Activated CD8-positive, alpha-beta memory T cell treated with anti-CD3 and anti-CD28 coated beads for 1 hour (primary cell): Measurements from ENCODE around the gene GCG.

ENCODE experiments used
- DNase-seq, 2 donors: peaks; one replicate each; pipeline ENCODE4 v3.0.0-alpha.2; 2020; ENCODE audit warnings: low read depth in 1 of 2; ENCODE audit errors: extremely low read depth in 1 of 2

The GCG gene

GRCh38 chr2:162153608-162154224 is 1.7 kb upstream of the GCG start:
- peak; percentile 9 to 24 for DNase-seq

DNA sequence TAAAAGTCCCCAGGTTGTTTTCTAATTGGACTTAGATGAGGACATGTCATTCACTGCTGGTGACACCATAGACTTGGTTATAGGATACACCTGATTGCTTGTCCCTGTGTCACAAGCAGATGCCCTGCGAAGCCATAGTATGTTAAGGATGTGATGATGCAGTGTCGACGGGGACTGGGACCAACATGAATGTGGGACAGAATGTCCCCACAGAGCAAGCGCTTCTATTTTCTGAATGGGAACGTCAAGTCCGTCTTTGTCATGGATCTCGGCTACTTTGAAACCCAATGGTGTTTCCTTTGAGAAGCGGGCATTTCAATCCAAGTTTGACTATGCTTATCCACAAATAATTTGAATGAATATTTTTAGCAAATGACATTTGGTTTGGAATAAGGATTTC is 2.1 kb downstream of the GCG start:
- DNase-seq, result no peak

DNA sequence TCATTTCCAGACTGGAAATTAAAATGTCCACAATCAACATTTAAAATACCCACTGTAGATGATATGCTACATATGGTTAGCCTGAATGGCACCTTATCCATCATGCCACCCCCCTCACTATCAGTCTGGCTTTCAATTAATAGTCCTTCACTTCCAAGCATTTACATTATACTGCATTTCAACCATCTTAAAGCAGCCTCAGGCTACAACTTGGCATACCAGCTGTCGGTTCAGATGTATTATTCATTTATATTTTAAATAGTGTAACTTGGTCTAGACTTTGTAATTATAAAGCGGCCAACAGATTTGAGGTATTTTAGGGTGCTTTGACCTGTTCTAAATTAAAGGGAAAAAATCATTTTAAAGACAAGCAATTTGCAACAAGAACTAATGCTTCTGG is 2.6 kb downstream of the GCG start:
- DNase-seq, result no peak

DNA sequence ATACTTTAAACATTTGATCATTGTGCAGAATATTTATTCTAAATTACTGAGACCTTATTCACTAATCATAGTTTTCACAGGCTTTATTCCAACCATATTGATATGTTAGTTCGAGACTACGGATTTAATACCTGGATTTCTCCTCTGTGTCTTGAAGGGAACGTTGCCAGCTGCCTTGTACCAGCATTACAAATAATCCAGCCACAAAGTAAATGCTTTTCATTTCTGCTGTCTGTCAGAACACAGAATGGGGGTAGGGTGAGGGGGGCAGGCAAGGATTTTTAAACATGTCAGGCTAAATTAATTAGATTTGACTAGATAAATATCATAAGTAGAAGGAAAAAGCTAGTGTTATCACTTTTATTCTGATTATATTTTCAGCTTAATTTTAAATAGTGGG is 3.1 kb downstream of the GCG start:
- no peak for DNase-seq

GRCh38 chr2:162143969-162144368 is 8.1 kb downstream of the GCG start:
- DNase-seq, result no peak

DNA sequence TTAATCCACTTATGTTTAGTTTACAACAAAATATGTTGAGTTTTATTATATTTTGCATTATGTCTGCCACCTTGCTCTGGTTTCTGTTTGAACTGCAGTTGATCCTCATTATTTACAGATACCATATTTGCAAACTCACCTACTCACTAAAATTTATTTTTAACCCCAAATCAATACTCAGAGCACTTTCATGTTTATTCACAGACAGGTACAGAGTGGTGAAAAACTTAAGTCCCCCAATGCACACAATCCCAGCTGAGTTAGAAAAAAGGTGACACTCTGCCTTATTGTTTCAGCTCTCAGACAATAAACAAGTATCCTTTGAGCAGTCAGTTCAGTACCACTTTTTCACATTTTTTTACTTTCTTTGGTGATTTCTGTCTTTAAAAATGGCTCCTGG is 13.7 kb downstream of the GCG start:
- DNase-seq, result no peak

- no peak for DNase-seq
Observed at GRCh38 chr2:162127422-162127821, 24.6 kb downstream of the GCG start.

GRCh38 chr2:162126527-162126926 is 25.5 kb downstream of the GCG start:
- no peak for DNase-seq

DNA sequence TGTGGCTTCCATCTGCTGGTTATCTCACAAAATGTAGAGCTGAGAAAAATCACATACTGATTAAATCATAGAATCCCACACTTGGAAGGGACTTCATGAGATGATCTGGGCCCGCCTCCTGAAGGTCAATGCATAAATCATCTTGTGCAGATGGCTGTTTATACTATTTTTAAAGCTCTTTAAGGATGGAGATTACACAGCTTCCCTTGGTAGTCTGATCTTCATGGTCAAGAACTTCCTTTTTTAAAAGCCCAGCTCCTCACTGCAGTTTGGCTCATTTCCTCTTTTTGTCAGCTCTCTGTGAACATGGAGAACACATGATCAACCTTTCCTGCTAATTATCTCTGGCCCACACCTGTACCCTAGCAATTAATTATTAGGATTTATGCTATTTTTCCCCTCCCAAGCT is 25.9 kb downstream of the GCG start:
- no peak for DNase-seq

- DNase-seq, result no peak
Observed at GRCh38 chr2:162125138-162125537, 26.9 kb downstream of the GCG start.

GRCh38 chr2:162123806-162124758 is 28.0 kb downstream of the GCG start:
- DNase-seq, result no peak

- DNase-seq, result no peak
Observed at GRCh38 chr2:162118166-162119031, 33.6 kb downstream of the GCG start.

DNA sequence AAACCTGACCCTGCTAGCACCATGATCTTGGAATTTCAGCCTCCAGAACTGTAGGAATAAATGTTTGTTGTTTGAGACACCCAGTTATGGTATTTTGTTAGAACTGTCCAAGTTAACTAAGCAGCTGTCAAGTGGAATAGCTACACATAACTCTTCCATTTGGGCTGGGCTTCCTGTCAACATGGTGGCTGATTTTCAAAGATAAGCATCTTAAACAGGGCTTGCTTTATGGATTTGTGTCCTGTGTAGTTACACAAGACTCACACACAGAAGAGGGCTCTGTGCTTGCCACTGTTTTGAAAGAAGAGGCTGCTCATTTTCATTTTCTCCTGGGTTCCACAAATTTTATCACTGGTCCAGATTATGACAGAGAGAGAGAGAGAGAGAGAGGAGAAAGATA is 35.7 kb downstream of the GCG start:
- no peak for DNase-seq

- DNase-seq, result no peak
Observed at GRCh38 chr2:162115076-162115475, 37.0 kb downstream of the GCG start.

DNA sequence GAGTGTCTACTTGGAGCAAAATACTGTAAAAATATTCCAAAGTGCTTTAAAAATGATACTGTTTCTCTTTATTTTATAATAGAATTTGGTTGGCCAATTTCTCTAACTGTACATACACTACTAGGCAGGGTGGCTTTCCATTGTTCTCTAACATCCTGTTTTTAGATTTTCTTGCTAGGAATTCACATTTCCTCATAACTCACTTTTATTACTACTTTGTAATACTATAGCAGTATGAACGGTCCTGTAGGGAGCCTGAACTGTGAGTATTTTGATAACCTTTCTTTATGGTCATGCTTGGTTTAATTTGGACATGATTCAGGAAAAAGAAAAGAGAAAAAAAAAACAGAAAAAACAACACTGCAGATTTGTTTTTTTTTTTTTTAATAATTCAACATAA is 37.8 kb downstream of the GCG start:
- no peak for DNase-seq

DNA sequence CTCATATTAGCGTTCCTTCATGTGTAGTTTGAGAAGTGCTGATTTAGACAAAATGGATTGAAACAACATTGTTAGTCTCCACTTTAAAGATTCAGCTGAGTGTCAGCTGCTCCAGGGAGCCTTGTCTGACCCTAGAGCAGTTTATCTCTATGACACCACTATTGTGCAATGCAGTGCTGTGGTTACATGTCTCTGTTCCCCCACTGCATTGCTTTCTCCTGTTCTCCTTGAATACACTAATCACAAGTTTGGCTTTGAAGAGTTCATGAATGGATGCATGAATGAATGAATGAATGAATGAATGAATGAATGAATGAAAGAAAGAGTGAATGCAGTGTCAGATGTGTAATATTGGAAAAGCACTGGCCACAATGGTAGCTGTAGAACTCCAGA is 38.3 kb downstream of the GCG start:
- DNase-seq, result no peak

GRCh38 chr2:162113088-162113775 is 38.8 kb downstream of the GCG start:
- no peak for DNase-seq

- no peak for DNase-seq
Observed at GRCh38 chr2:162111958-162112850, 39.8 kb downstream of the GCG start.

GRCh38 chr2:162107361-162107901 is 44.6 kb downstream of the GCG start:
- no peak for DNase-seq

- no peak for DNase-seq
Observed at GRCh38 chr2:162106746-162107145, 45.3 kb downstream of the GCG start.
